ENCODE results near the gene SSTR3.

The SSTR3 gene

GRCh38 chr22:37211866-37212173, 457 bp downstream of the SSTR3 start:
- H3K4me3 ChIP-seq (ENCODE audit: low read depth, low read length) = no peak overlapping the region
- TF ChIP-seq POLR2A (IDR thresholded peaks at IDR 0.05; ENCODE audit: extremely low read depth, insufficient read length) = no peak
- TF ChIP-seq, protein P1, sequence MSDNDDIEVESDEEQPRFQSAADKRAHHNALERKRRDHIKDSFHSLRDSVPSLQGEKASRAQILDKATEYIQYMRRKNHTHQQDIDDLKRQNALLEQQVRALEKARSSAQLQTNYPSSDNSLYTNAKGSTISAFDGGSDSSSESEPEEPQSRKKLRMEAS (IDR thresholded peaks at IDR 0.05; ENCODE audit: low read depth, low read length) = no peak
- no peak for TF ChIP-seq CTCF (IDR thresholded peaks at IDR 0.05; ENCODE audit: low read depth, low read length)
- no peak for TF ChIP-seq MYC (IDR thresholded peaks at IDR 0.05; ENCODE audit: low read depth, low read length)
- no peak for DNase-seq (ENCODE audit: low read depth)

DNA sequence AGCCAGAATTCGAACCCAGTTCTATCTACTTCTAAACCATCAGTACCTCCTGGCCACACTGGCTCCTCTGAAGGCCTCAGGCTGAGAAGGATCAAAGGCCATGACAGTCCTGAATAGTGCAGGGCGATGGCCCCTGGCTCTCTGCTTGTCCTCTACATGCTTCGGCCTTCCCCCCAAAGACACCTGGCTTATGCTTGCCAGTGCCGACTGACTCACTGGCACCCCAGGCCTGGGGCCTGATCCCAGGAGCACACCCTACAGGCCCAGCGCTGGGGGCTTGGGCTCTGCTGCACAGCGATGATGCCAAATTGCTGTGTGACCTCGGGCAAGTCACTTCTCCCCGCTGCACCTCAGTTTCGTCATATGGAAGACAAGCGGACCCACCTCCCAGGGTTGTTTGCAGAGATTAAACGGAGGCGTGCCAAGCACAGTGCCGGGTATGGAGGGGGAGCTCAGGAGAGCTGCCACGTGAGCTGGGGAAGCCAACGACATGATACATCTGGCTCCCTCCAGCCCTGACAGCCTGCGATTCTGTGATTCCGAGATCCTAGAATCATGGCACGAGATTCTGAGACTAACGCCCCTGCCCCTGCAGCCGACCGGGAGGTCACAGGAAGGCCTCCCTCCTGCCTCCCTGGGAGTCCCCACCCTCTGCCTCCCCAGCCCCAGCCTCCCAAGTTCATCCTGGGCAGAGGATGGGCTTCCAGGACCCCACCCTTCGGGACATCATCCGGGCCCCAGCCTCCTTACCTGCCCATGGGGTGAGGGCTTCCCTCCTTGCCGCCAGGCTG, 1.0 kb downstream of the SSTR3 start:
- TF ChIP-seq, protein P1 (IDR thresholded peaks at IDR 0.05; ENCODE audit: low read depth, low read length) = no peak
- TF ChIP-seq MYC (IDR thresholded peaks at IDR 0.05; ENCODE audit: low read depth, low read length) (no peak), POLR2A (IDR thresholded peaks at IDR 0.05; ENCODE audit: extremely low read depth, insufficient read length) (no peak), CTCF (IDR thresholded peaks at IDR 0.05; ENCODE audit: low read depth, low read length) (no peak)
- no peak overlapping the region for H3K4me3 ChIP-seq (ENCODE audit: low read depth, low read length)
- DNase-seq (ENCODE audit: low read depth) = no peak

DNA sequence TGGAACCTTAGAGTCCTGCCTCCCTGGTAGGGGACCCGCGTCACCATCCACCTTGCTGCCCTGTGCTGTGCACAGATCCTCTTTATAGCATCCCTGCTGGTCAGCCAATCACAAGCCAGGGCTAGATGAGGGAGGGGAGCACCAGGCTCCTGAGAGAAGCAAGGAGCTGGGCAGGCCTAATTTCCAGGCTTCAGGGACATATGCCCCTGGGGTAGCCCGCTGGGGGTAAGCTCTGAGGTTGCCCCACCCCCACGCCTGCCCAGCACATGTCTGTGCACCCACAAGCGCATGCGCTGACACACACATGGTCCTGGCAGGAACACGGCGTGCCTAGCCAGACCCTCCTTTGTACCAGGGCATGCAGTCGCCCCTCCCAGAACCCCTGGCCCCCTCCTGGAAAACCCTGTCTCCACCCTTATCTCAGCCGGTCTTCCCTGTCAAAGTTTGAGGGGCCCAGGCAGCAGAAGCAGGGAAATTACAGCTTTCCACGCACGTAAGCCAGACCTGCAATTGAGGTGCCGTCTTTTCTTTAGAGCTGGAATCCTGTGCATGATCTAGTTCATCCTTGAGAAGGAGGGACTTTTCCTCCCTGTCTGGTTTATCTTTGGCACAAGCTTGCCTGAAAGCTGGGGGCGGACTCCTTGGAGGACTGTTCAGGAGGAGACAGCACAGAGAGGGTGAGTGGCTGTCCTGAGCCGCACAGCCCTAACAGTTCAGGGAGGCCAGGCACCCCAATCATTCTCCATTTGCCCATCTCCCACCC, 2.1 kb downstream of the SSTR3 start:
- DNase-seq (ENCODE audit: low read depth) = no peak
- H3K4me3 ChIP-seq (ENCODE audit: low read depth, low read length) = no peak overlapping the region
- TF ChIP-seq CTCF (IDR thresholded peaks at IDR 0.05; ENCODE audit: low read depth, low read length) (no peak), MYC (IDR thresholded peaks at IDR 0.05; ENCODE audit: low read depth, low read length) (no peak), POLR2A (IDR thresholded peaks at IDR 0.05; ENCODE audit: extremely low read depth, insufficient read length) (no peak)
- TF ChIP-seq, protein P1 (IDR thresholded peaks at IDR 0.05; ENCODE audit: low read depth, low read length) = no peak

DNA sequence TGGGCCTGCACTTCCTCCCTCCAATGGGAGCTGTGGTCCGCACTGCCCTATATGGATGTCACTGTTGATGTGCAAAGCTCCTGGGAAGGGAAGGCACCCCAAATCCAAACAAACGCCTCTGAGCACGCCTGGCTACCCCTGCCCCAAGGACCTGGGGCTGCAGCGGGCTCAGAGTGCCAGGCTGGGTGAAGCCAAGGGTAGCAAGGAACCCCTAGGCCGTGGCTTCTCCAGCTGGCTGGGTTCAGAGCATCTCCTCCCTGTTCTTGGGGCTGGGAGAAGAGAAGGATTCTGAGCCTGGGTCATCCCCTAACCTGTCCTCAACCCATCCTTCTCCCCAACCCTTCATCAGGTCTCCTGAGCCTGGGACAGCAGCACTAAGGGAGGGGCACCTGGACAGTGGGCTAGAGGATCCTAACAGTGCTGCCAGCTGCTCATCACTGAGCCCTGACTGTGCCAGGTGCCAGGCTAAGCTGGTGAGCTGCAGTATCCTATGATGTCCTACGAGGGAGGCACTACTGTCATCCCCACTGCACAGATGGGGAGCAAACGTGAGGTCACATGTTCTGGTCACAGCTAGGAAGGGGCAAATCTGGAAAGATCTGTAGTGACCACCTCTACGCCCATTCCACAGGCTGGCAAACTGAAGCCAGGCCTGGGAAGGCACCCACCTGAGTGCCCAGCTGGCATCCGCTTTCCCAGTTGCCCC, 3.0 kb downstream of the SSTR3 start:
- TF ChIP-seq POLR2A (IDR thresholded peaks at IDR 0.05; ENCODE audit: extremely low read depth, insufficient read length) (no peak), CTCF (IDR thresholded peaks at IDR 0.05; ENCODE audit: low read depth, low read length) (no peak), MYC (IDR thresholded peaks at IDR 0.05; ENCODE audit: low read depth, low read length) (no peak)
- no peak overlapping the region for H3K4me3 ChIP-seq (ENCODE audit: low read depth, low read length)
- no peak for DNase-seq (ENCODE audit: low read depth)

GRCh38 chr22:37208401-37209139, 3.7 kb downstream of the SSTR3 start:
- DNase-seq (ENCODE audit: low read depth) = no peak
- TF ChIP-seq, protein P1 (IDR thresholded peaks at IDR 0.05; ENCODE audit: low read depth, low read length) = no peak
- TF ChIP-seq MYC (IDR thresholded peaks at IDR 0.05; ENCODE audit: low read depth, low read length) (no peak), POLR2A (IDR thresholded peaks at IDR 0.05; ENCODE audit: extremely low read depth, insufficient read length) (no peak), CTCF (IDR thresholded peaks at IDR 0.05; ENCODE audit: low read depth, low read length) (no peak)
- no peak overlapping the region for H3K4me3 ChIP-seq (ENCODE audit: low read depth, low read length)

All from NB4 (cell line).